ENCODE data around the gene HAPLN1.

The HAPLN1 gene

DNA sequence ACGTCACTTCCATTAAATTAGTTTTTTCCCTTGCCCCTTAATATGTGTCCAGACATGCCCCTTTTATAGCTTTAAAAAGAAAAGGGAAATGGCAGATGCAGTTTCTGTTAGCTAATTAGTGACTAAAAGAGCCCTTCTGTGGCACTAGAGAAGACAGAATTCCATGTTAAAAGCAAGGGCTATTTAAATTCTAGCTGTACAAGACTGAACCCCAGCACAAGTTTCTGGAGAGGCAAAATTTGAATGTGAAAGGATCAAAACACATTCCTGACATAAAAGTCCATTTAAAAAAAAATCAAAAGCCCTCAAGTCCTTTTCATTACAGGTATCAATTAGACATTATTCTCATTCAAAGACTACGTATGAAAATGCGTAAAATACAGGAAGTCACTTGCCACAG, 78.7 kb downstream of the HAPLN1 start:
- no peak for DNase-seq (ENCODE audit: low read depth in 2 of 2)

DNA sequence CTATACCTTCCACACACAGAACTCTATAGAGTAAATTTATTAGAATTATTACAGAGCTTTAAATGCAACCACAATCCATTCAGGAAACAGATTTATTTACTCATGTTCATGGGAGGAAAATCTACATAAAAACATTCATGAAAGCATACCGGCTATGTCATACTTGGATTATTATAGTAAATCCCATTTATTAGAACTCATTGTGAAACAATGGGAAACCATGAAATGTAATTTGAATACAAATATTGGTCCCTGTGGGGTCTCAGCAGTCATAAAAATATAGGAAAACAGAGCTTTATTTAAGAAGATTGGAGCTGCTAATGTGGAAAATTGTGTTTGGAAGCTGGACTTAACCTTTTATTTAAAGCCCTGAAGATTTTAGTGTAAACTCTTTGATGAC, 80.7 kb downstream of the HAPLN1 start:
- DNase-seq (ENCODE audit: low read depth in 2 of 2) = no peak

DNA sequence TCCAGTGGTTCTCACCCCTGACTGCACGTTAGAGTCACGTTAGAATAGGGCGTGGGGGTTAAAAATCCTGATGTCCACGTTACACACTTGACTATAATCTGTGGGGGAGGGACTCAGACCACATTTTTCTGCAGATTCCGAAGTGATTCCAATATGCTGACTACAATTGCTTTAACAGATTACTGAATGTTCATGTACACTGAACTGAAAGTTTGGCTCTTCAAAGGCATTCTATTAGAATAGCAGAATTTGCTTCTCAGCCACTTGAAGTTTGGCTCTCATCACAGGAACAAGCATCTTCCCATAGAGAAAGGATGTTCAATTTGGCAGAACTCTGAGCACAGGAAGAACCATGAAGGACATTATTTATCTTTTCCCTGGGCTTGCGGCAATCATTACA, 84.5 kb downstream of the HAPLN1 start:
- no peak for DNase-seq (ENCODE audit: low read depth in 2 of 2)

DNA sequence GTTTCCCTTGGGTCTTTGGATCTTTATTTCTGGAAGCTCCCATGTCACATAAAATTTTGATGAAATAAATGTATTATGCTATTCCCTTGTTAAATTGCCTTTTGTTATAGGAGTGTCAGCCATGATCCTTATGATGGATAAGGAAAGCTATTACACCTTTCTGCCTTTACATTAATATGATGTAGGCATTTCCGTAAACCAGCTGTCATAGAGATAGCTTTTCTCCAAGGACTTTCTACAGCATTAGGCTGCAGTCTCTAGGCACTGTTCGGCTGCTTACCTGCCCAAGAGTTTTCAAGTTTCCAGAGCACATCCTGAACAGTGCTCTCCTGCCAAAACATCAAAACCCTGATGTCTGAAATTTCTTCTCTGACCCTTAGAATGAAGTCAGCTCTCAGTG, 87.4 kb downstream of the HAPLN1 start:
- DNase-seq (ENCODE audit: low read depth in 2 of 2) = no peak

DNA sequence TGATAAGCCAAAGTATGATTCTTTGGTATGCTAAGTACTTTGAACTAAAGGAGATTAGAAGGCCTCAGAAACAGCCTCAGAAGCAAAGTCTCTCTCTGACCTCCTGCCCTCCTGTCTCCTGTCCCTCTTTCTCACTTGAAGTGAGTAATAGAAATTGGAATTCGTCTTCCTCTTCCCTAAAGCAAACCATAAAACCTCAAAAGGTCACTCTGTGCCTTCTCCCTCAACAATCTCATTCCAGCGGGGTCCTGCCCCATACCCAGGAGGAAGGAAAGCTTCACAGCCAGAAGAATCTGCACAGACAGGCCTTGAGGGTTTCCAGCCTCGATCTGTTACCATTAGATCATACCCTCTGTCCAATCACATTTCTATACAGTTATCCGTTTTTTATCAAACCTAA, 87.8 kb downstream of the HAPLN1 start:
- no peak for DNase-seq (ENCODE audit: low read depth in 2 of 2)

DNA sequence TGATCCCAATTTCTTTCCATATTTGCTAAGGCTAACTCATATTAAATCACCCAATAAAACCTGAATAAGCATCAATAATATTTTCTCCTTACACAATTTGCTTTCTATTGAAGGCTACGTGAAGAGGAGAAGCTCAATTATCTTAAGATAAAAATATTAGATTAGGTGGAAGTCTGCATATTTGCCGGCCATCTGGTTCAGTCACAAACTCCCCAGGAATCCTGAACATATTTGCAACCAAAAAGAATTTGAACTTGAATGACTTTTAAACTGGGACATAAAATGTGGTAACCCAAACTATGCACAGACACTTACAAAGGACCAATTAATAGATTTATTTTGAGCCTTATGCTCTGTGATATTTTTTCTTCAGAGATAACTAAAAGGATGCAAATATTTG, 92.3 kb downstream of the HAPLN1 start:
- DNase-seq (ENCODE audit: low read depth in 2 of 2) = no peak

DNA sequence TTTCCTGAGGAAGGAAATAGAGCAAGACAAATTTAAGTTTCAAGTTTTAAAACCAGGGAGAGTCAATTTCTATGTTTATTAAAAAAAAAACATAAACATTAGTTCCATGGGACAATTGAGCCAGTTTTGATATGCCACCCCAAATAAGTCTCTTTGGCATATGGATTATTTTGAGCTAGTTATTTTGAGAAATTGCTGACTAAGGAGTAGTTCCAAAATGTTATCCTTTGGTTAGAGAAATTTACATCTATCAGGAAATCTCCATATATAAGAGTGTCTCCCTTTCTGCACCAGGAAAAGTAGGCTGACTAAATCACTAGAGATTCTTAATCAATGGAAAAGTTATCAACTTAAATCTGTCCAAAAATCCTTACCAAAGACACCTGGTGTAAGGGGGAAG, 105.8 kb downstream of the HAPLN1 start:
- no peak for DNase-seq (ENCODE audit: low read depth in 2 of 2)

DNA sequence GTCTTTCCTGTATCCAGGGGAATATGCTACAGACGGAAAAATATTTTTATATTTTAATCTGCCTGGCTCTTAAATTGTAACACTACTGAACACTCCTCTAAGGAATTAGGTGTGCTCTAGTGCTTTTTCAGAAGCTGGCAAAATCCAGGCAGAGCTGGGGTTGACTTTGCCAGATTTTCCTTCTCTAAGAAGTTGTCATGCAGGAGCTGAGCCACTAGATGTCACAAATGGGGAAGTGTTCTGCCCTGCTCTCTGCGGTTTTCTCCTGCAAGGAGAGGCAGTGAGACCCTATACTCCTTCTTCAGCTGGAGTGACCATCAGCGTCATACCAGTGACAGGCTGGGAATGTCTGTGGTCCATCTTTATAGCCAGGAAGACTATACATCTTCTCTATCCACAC, 112.5 kb downstream of the HAPLN1 start:
- no peak for DNase-seq (ENCODE audit: low read depth in 2 of 2)

DNA sequence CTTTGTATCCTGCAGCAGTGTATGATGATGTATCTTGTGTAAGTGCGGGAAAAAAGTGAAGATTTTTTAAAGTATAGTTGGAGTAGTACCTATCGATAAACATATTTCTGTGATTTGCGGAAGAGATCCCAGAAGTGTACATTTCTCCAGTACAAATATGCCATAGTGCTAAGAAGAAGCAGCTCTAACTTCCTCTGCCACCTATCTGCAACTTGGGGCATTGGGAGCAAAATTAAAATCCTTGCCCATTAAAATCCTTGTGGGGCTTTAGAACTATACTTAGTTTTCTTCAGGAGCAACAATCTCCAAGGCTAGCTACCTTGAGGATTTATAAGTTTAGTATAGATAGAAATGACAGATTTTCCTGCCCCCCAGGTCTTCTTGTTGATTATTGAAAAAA, 125.4 kb downstream of the HAPLN1 start:
- no peak for DNase-seq (ENCODE audit: low read depth in 2 of 2)

DNA sequence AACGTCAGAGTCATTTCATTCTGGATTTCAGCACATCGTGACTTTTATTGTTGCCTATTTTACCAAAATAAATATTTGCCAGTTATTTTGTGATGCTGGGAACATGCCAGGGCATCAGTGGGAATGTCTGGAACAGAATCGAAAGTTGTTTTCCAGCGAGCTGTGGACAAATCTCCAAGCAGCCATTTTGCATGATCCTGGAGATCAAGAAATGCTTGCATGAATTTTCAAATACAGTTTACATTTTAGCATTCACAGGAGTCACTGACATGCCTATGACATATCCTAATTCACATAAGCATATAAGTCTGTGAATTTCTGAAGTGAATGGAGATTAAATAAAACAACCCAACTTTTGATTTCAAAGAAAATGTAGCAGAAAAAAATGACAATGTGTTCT, 129.7 kb downstream of the HAPLN1 start:
- no peak for DNase-seq (ENCODE audit: low read depth in 2 of 2)

DNA sequence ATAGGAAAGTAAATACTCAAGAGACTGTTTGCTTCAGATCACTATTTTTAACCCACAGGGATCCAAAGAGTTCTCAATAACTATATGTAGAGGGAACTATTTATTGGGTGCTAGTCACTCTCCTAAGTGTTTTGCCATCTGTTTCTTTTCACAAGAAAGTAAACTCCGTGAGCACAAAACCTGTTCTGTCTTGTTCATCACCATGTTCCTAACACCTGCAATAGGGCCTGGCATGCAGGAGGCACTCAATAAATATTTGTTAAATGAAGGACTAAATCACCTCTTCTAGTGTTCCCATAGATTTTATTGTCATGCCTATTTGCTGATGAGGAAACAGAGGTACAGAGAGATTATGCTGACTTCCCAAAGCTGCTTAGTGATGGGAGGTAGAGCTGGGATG, 130.9 kb downstream of the HAPLN1 start:
- DNase-seq (ENCODE audit: low read depth in 2 of 2) = no peak

All from stimulated activated CD4-positive, alpha-beta T cell treated with anti-CD3 and anti-CD28 coated beads, Interleukin-4, amount 100 ng/mL, for 48 hours (primary cell).